Keratinocyte (primary cell): ENCODE results near the gene FSTL5. TPM values are rescaled to one million over a fixed set of nuclear protein-coding genes. Genes with fewer than 3 reads are reported as not detected.

Experiments used
- DNase-seq: peaks from one replicate; pipeline ENCODE4 v3.0.0-alpha.2; 2011; ENCODE audit warnings: low read depth, missing footprints, low spot score
- FAIRE-seq: peaks from 2 replicates; lab custom pipeline; 2011; peaks lifted over from hg19 to GRCh38; lab: Jason Lieb, UNC
- H2AFZ ChIP-seq: 2 replicates; pipeline ENCODE4 v1.6.0; 2012; ENCODE audit warnings: low read length, control low read depth, inconsistent platforms; ENCODE audit not compliant: control insufficient read depth
- H3K27ac ChIP-seq: 2 replicates; pipeline ENCODE4 v1.5.1; 2011; ENCODE audit warnings: low read length; ENCODE audit not compliant: control insufficient read depth, insufficient read depth
- H3K27me3 ChIP-seq: 3 replicates; pipeline ENCODE4 v1.6.0; 2011; ENCODE audit warnings: low read length; ENCODE audit not compliant: control insufficient read depth, insufficient read depth; ENCODE audit errors: extremely low read depth
- H3K36me3 ChIP-seq, 2 experiments: 2 replicates in 1 of 2; 3 replicates in 1 of 2; pipeline ENCODE4 v1.5.1; 2011; ENCODE audit warnings: low read length in 2 of 2, mild to moderate bottlenecking in 1 of 2; ENCODE audit not compliant: control insufficient read depth in 2 of 2, insufficient read depth in 2 of 2; ENCODE audit errors: extremely low read depth in 1 of 2
- H3K4me1 ChIP-seq: 3 replicates; pipeline ENCODE4 v1.5.1; 2011; ENCODE audit warnings: low read length; ENCODE audit not compliant: control insufficient read depth, insufficient read depth; ENCODE audit errors: extremely low read depth
- H3K4me2 ChIP-seq: 3 replicates; pipeline ENCODE4 v1.6.0; 2011; ENCODE audit warnings: low read depth, low read length; ENCODE audit not compliant: control insufficient read depth, insufficient read depth; ENCODE audit errors: extremely low read depth
- H3K4me3 ChIP-seq, 3 experiments: fragments of 200-600 bp in 1 of 3; sonication (generic) in 1 of 3; 2 replicates in 2 of 3; 3 replicates in 1 of 3; pipeline ENCODE4 v1.5.1; 2011 to 2016; ENCODE audit warnings: low read length in 3 of 3, mild to moderate bottlenecking in 3 of 3, control low read depth in 2 of 3, inconsistent platforms in 1 of 3, low read depth in 1 of 3, mixed read lengths in 1 of 3, mixed run types in 1 of 3, moderate library complexity in 1 of 3; ENCODE audit not compliant: control insufficient read depth in 2 of 3, insufficient read depth in 2 of 3; ENCODE audit errors: extremely low read depth in 1 of 3
- H3K79me2 ChIP-seq: 2 replicates; pipeline ENCODE4 v1.6.0; 2012; ENCODE audit warnings: low read length; ENCODE audit not compliant: control insufficient read depth, insufficient read depth
- H3K9ac ChIP-seq: 3 replicates; pipeline ENCODE4 v1.6.0; 2011; ENCODE audit warnings: low read length; ENCODE audit not compliant: control insufficient read depth, insufficient read depth; ENCODE audit errors: extremely low read depth
- H3K9me1 ChIP-seq: 3 replicates; pipeline ENCODE4 v1.6.0; 2011; ENCODE audit warnings: low read length; ENCODE audit not compliant: control insufficient read depth, insufficient read depth; ENCODE audit errors: extremely low read depth
- H3K9me3 ChIP-seq: 2 replicates; pipeline ENCODE4 v1.5.1; 2012; ENCODE audit warnings: low read depth, low read length; ENCODE audit not compliant: control insufficient read depth
- H4K20me1 ChIP-seq: 3 replicates; pipeline ENCODE4 v1.6.0; 2011; ENCODE audit warnings: low read length; ENCODE audit not compliant: control insufficient read depth, insufficient read depth; ENCODE audit errors: extremely low read depth
- EZH2 ChIP-seq: IDR thresholded peaks from one replicate; pipeline ENCODE4 v1.6.1; 2012; ENCODE audit warnings: inconsistent platforms, mild to moderate bottlenecking, low read length, moderate library complexity
- dilution Hi-C: fragments of 300-500 bp; cut with MboI; formaldehyde crosslinking; loops from one replicate; pipeline ENCODE4 v1.7.0; 2020; ENCODE audit warnings: low sequenced_read_pairs; ENCODE audit not compliant: extremely low pct_ligation_motif_present
- polyA plus RNA-seq, 5 experiments: library from polyadenylated mRNA; depleted of rRNA in 3 of 5; stranded (reverse) in 3 of 5; stranded (forward) in 1 of 5; unstranded in 1 of 5; fragments of >200 nt; gene quantifications; 1 replicate in 1 of 5; 2 replicates in 3 of 5; 3 replicates in 1 of 5; pipeline versions ENCODE4 v1.2.1 to v1.2.3, GENCODE V29; 2011 to 2012; ENCODE audit warnings: missing spikeins in 2 of 5, low read depth in 1 of 5, low replicate concordance in 1 of 5
- TF ChIP-seq, protein P1 (sequence below), 3 experiments: IDR thresholded peaks in 1 of 3; conservative IDR thresholded peaks in 1 of 3; optimal IDR thresholded peaks in 1 of 3; 2 replicates in 2 of 3; 3 replicates in 1 of 3; pipeline versions ENCODE3 to v1.5.1; 2011; ENCODE audit warnings: low read length in 3 of 3, mild to moderate bottlenecking in 3 of 3, moderate library complexity in 2 of 3, control low read depth in 1 of 3, inconsistent platforms in 1 of 3; ENCODE audit not compliant: insufficient read depth in 2 of 3; ENCODE audit errors: extremely low read depth in 1 of 3

FSTL5 gene
- polyA plus RNA-seq, 1 donor (not counting 4 experiments of a cell fraction or from before 2014, with no cell fraction given) = not detected

DNA sequence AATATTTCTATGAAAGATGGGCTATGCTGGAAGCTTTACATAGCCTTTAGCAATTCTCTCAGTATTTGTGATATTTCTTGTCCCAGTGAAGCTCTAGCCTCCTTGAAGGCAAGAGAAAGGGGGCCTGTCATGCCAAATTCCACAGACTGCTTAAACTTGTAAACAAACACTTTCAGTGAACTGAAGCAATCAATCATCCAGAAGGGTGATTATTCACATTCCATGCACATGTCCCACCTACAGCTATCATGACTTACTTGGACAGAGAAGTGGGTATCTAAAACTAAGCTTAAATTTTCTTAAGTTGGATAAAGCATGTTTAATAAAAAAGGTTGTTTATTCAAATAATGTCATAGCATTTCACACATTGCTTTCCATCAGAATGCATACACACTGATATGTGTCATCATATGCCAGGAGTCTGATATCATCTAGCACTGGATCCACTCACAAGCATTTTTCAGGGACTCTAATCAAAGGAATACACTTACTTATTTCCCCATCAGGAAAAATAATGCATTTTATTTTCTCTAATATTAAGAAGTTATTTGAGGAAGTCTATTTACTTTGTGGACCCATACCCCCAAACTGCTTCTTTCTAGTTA lies 1.2 kb upstream of the FSTL5 start:
- DNase-seq (no peak), FAIRE-seq (no peak)
- Histone ChIP-seq H3K9me1 (no peaks in the 10 kb centered on the region), H3K4me2 (peak overlapping the region; percentile 37), H3K4me1 (no peaks in the 10 kb centered on the region), H3K27ac (no peak overlapping the region), H3K79me2 (no peaks in the 10 kb centered on the region), H2AFZ (no peak overlapping the region), H3K36me3 (no peaks in the 10 kb centered on the region), H3K9ac (no peak overlapping the region), H3K27me3 (peaks cover 3% of the 10 kb centered on the region), H3K9me3 (no peaks in the 10 kb centered on the region), H4K20me1 (no peaks in the 10 kb centered on the region), H3K4me3 (no peak overlapping the region)
- no peak for TF ChIP-seq EZH2
- TF ChIP-seq, protein P1, sequence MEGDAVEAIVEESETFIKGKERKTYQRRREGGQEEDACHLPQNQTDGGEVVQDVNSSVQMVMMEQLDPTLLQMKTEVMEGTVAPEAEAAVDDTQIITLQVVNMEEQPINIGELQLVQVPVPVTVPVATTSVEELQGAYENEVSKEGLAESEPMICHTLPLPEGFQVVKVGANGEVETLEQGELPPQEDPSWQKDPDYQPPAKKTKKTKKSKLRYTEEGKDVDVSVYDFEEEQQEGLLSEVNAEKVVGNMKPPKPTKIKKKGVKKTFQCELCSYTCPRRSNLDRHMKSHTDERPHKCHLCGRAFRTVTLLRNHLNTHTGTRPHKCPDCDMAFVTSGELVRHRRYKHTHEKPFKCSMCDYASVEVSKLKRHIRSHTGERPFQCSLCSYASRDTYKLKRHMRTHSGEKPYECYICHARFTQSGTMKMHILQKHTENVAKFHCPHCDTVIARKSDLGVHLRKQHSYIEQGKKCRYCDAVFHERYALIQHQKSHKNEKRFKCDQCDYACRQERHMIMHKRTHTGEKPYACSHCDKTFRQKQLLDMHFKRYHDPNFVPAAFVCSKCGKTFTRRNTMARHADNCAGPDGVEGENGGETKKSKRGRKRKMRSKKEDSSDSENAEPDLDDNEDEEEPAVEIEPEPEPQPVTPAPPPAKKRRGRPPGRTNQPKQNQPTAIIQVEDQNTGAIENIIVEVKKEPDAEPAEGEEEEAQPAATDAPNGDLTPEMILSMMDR (optimal IDR thresholded peaks at IDR 0.05 in 1 of 3, IDR thresholded peaks at IDR 0.05 in 1 of 3, conservative IDR thresholded peaks at IDR 0.05 in 1 of 3; ENCODE audit: extremely low read depth in 1 of 3, insufficient read depth in 2 of 3, low read length in 3 of 3) = no peak
- dilution Hi-C loops = no loop called here

DNA sequence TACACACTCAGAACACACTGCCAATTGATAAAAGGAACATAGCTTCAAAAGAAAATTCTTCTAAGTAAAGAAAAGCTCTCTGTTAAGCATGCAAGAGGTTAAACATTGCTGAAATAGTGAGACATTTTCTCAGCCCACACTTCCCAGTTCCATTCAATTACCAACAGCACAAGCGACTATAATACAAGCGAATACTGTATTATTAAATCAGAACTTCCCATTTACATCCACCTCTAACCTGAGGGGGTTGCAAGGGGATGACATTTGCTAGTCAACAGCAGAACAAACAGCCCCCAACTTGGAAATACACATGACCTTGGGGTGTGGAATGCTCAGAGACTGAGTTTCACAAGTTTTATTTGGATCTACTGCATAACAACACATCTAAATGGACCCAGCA lies 1.1 kb downstream of the FSTL5 start:
- no peaks in the 10 kb centered on the region for H3K4me1 ChIP-seq
- FAIRE-seq (no peak), DNase-seq (no peak)
- H3K9ac ChIP-seq = no peak overlapping the region
- H3K27me3 ChIP-seq = peaks cover 3% of the 10 kb centered on the region
- H4K20me1 ChIP-seq = no peaks in the 10 kb centered on the region
- H2AFZ ChIP-seq = no peak overlapping the region
- no peaks in the 10 kb centered on the region for H3K79me2 ChIP-seq
- no peaks in the 10 kb centered on the region for H3K9me1 ChIP-seq
- H3K9me3 ChIP-seq = no peaks in the 10 kb centered on the region
- H3K4me3 ChIP-seq = no peak overlapping the region
- no peak overlapping the region for H3K27ac ChIP-seq
- dilution Hi-C loops = no loop called here
- no peak overlapping the region for H3K4me2 ChIP-seq
- no peaks in the 10 kb centered on the region for H3K36me3 ChIP-seq
- no peak for TF ChIP-seq EZH2
- TF ChIP-seq, protein P1 (optimal IDR thresholded peaks at IDR 0.05 in 1 of 3, IDR thresholded peaks at IDR 0.05 in 1 of 3, conservative IDR thresholded peaks at IDR 0.05 in 1 of 3; ENCODE audit: extremely low read depth in 1 of 3, insufficient read depth in 2 of 3, low read length in 3 of 3) = no peak
